Anterior cingulate cortex (tissue), 58 donors: ENCODE results near the gene TOMM5.
A peak's percentile ranks its signal among the peaks of the same experiment; 100 is the strongest.

Source experiments
- DNase-seq, 58 donors: peaks; one replicate each; lab custom pipeline; 2025; lab: John Stamatoyannopoulos, UW

The TOMM5 gene

DNA sequence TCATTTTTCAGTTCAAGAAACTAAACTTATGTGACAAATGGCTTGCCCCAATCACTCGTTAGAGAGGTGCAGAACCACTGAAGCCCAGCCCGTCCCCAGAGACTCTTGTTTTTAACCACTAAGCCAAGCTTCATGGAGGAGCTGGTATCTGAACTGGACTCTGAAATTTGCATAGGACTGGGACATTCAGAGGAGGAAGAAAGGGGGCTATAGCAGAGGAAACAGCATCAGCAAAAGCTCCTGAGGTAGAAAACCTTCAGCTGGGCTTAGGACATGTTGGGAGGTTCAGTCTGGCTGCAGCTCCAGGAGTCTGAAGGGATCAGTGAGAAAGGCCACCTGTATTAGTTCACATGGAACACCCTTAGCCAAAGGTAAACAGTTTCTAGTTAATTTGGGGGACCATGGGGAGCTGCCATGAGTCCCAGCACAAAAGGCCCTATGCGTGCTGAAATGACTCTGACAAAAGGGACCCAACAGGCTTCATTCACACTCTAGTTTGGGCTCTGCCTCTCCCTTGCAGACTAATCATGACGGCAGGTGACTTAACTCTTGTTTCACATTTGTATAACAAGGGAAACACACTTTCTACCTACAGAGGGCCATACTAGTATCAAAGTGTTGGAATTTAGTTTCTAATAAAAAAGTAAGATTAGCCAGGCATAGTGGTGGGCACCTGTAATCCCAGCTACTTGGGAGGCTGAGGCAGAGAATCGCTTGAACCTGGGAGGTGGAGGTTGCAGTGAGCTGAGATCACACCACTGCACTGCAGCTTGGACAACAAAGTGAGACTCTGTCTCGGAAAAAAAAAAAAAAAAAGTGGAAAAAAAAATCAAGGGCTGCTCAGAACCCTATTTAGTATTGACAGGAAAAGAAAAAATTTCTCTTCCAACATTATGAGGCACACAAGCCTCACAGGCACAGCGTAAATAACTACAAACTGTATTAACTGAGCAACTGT, 26.5 kb downstream of the TOMM5 start:
- DNase-seq: no peak

DNA sequence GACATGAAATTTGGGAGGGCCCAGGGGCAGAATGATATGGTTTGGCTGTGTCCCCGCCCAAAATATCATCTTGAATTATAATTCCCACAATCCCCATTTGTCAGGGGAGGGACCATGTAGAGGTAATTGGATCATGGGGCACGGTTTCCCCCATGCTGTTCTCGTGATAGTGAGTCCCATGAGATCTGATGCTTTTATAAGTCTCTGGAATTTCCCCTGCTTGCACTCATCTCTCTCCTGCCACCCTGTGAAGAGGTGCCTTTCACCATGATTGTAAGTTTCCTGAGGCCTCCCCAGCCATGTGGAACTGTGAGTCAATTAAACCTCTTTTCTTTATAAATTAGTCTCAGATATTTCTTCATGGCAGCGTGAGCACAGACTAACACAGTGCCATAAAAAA, 27.5 kb downstream of the TOMM5 start:
- DNase-seq: no peak

DNA sequence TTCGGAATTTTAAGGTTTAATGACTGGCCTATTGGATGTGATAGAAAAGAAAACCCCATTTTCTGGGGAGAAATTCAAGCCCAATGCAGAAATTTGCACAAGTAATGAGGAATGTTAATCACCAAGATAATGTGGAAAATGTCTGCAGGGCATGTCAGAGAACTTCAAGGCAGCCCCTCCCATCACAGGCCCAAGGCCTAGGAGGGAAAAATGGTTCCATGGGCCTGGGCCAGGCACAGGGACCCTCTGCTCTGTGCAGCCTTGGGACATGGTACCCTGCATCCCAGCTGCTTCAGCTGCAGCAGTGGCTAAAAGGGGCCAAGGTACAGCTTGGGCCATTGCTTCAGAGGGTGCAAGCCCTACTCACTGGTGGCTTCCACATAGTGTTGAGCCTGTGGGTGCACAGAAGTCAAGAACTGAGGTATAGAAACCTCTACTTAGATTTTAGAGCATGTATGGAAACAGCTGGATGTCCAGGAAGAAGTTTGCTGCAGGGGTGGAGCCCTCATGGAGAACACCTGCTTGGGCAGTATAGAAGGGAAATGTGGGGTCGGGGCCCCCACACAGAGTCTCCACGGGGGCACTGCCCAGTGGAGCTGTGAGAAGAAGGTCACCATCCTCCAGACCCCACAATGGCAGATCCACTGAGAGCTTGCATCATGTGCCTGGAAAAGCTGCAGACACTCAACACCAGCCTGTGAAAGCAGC, 28.4 kb downstream of the TOMM5 start:
- no peak for DNase-seq

DNA sequence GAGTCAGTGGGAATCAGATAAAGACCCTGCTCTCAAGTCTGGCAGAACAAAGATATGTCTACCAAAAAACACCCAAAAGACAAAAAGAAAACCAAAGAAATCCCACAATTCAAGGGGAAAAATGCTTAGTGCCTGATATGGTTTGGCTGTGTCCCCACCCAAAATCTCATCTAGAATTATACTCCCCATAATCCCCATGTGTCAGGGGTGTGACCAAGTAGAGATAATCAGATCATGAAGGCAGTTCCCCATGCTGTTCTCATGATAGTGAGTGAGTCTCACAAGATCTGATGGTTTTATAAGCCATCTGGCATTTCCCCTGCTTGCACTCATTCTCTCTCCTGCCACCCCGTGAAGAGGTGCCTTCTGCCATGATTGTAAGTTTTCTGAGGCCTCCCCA, 29.6 kb downstream of the TOMM5 start:
- DNase-seq: no peak

DNA sequence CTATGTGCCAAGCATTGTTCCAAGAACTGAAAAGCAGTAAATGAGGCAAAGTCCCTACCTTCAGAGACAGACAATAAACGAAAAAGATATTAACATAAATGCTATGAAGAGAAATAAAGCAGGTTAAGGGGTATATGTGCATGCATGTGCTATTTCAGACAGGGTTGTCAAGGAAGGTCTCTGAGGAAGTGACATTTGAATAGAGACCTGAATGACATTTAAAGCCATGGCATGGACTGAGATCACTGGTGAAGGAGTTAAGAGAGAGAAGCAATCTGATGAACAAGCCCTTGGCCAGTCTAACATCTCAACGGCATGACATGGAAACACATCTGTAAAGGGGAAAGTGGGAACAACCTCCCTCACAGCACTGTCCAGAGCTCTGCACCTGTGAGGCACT, 30.7 kb downstream of the TOMM5 start:
- no peak for DNase-seq

DNA sequence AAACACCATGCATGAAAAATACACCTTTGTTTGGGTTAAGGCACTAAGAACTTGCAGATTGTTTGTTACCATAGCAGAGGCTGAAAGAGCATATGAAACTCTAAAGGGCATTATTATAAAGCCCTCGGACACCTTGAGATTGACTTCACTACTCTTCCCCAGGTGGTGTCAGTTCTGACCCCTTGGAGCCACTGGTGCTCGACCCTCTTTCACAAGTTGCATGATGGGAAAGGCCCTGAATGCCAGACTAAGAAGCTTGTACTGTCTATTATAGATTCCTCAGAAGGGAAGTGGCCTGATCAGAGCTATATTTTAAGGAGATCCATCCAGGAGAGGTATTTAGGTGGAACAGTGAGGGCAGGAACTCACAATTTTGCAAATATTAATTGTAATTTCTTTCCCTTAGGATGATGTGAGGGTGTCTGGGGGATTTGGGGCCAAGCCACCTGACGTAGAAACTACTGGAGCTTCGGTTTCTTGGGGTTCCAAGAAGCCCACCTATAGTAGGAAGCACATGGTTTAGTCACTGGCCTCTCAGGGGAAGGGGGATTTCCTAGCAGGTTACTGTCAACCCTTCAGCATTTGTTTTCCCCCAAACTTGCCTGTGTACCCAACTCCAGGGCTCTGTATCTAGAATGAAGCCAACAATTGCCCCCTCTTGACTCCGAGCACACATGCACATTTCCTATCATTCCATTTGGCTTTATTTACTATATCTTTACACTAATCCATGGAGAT, 32.4 kb downstream of the TOMM5 start:
- no peak for DNase-seq

DNA sequence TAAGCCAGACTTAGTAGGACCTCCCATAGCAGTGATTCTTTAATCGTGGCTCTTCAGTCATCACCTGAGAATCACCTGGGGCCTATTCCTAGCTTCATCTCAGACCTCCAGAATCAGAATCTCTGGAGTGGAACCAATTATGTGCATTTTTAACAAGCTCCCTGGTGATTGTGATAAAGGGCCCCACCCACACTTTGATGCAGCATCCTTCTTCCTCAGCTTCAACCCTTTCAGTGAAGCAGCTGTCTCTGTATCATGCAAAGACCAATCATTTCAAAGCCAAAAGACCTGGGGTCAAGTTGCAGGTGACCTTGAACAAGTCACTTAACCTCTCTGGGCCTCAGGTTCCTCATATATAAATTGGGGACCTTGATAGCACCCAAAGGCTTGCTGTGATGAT, 33.3 kb downstream of the TOMM5 start:
- no peak for DNase-seq

DNA sequence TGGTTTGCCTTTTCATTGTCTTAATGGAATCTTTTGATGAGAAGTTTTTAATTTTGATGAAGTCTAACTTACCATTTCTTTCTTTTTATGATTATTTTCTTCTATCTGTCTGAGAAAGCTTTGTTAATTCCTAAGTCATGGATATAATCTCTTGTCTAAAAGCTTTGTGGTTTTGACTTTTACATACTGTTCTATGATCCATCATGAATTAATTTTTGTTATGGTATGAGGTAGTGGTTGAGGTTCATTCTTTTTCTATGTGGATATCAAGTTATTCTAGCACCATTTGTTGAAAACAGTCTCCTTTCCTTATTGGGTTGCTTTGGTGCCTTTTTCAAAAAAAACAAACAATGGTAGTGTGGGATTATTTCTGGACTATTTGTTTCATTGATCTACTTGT, 36.6 kb downstream of the TOMM5 start:
- no peak for DNase-seq

DNA sequence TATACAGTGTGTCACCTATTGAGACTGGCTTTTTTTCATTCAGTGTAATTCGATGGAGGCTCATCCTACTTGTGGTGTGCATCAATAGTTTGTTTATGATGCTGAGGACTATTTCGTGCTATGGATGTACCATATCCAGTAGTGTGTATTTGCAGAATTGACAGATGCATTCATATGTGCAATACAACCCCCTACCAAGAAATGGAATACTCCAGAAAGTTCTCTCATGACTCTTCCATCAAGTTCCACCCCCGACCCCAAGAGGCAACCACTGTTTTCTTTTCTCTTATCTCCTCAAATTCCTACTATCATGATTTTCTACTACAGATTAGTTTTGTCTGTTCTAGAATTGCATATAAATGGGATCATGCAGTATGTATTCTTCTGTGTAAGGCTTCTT, 38.1 kb downstream of the TOMM5 start:
- no peak for DNase-seq

DNA sequence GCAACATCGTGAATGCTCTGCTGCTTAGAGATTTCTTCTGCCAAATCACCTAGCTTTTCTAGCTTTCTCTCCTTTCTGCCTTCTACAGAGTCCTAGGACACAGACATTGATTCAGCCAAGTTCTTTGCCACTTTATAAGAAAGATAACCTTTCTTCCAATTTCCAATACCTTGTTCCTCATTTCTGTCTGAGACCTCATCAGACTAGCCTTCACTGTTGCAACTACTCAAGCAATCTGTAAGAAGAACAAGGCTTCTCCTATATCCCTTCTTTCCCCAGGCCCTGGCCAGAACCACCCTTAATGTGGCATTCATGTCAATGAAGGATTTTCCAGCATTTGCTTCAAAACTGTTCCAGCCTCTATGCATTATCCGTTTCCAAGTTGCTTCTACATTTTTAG, 40.5 kb downstream of the TOMM5 start:
- DNase-seq: no peak

DNA sequence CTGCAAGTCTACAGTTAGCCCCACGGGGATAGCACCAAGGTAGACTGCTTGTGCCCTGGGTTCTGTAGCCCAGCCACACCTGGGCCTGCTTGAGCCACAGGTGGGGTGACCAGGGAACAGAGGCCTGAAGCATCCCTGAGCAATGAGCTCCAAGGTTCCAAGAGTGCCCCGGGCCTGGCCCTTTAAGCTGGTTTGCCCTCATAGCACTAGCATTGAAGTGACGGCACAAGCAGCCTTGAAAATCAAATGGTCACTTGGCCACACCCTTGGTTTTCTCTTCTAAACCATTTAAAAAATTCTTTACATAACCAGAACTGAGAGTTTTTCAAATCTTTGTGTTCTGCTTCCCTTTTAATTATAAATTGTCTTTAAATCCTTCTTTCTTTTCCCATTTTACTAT, 40.9 kb downstream of the TOMM5 start:
- DNase-seq: no peak

DNA sequence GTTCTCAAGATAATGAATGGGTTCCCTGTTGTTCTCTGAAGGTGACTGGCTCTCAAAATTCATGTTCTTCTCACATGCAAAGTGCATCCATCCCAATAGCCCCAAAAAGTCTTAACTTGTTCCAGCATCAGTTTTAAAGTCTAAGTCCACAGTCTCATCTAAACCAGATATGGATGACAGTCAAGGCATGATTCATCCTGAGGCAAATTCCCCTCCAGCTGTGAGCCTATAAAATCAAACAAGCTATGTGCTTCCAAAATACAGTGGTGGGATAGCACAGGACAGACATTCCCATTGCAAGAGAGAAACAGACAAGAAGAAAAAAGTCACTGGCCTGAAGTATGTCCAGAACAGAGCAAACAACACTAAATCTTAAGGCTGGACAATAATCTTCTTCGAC, 41.6 kb downstream of the TOMM5 start:
- DNase-seq: no peak

DNA sequence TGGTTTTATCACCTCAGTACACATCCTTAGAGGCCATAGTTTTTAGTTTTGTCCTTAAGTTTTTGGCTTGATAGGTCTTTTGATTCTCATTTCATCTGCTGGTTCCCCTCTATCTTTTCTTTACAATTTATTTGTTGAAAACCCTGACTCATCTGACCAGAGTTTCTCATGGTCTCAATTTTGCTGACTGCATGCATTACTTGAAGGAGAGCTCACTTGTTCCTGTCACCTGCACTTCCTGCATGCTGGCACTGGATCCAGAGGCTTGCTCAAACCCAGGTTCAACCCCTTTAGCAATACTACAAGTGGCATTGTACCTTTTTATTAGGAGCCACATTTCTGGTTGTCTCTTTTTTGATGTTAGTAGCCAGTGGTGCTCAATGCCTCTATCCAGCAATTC, 42.9 kb downstream of the TOMM5 start:
- DNase-seq: no peak

DNA sequence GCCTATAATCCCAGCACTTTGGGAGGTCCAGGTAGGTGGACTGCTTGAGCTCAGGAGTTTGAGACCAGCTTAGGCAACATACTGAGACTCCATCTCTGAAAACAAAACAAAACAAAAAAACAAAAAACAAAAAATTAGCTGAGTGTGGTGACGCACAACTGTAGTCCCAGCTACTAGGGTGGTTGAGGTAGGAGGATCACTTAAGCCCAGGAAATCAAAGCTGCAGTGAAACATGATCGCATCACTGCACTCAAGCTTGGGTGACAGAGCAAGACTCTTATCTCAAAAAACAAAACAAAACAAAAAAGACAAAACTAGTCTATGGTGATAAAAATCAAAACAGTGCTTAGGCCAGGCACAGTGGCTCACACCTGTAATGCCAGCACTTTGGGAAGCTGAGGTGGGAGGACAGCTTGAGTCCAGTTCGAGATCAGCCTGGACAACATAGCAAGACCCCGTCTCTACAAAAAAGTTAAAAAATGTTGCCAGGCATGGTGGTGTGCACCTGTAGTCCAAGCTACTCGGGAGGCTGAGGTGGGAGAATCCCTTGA, 45.0 kb downstream of the TOMM5 start:
- DNase-seq: no peak

DNA sequence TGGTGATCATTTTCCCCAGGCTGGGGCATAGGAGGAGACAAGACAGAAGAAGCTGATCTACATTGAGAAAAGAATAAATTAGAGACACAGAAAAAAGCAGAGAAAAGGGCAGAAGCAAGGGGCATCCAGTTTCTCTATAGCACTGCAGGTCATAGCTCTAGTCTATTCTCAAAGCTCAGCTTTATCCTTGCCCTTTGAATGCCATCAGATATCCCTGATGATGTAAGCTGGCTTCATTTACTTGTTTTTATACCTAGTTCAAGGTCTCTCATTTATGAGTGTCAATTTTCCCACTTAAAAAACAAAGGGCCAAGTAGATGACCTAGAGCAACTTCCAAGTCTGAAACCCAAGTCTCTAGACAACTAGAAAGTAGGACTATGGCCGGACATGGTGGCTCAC, 48.9 kb downstream of the TOMM5 start:
- no peak for DNase-seq

DNA sequence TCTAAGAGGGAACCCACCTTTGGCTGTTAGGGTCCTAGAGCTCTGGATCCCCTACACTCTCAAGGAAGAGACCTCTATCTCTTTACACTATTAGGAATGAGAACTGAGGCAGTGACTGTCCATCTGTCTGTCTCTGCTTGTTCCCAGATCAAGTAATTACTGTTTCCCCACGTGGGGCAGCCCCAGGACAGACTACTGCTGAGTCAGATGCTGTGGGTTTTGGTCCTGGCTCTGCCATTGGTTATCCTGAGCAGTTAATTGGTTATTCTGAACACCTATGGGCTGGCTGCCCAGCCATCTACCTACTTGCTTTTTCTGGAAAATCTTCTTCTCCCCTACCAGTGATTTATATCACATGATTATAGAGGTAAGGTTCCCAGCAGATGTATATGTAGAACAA, 49.5 kb downstream of the TOMM5 start:
- DNase-seq: no peak

DNA sequence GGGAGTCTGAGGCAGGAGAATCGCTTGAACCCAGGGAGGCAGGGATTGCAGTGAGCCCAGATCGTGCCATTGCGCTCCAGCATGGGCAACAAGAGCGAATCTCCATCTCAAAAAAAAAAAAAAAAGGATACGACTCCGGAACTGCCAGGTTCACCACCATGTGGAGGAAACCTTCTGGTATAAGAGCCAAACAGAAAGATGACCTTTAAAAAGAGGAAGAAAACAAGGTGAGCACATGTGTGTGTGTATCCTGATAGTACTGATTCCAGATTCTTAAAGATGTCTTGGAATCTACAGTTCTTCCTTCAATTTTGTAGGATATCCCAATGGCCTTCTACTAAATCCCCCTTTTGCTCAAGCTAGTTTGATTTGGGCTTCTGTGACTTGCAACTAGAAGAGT, 49.9 kb downstream of the TOMM5 start:
- DNase-seq: no peak

DNA sequence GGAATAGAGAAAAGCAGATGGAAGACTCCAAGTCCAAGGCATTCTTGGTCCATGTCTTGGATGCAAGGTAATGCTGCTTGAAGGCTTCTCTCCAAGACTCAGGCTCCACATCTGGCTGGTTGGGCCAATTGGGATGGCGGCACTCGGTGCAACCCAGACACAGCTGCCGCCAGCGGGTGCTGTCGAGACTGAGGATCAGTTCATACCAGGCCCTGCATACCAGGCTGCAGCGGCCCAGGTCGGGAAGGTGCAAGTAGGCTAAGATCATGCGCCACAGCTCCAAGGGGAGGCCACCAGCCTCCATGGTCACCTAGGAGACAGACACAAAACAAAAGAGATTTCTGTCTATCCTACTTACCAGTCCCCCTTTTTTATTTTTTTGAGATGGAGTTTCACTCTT, 50.9 kb downstream of the TOMM5 start:
- no peak for DNase-seq

DNA sequence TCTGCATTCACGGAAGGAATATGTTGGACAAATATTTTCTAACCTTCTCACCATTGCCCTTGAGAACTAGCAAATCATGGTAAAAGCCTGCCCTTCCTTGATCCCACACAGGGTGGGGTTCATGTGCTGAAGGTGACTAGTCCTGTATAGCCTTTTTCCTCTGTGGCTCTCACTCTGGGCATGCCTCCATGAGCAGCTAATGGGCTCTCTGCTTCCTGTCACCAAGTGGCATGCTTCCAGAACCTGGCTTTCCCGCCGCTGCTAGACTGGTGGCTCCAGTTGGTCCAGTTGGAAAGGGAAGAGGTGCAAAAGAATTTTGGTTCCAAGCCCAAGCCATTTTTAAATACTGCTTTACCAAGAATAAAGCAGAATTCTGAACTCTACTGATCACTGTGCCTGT, 51.8 kb downstream of the TOMM5 start:
- DNase-seq: peak in 19 of 58 donors; percentile 0 to 50 (median 7)

DNA sequence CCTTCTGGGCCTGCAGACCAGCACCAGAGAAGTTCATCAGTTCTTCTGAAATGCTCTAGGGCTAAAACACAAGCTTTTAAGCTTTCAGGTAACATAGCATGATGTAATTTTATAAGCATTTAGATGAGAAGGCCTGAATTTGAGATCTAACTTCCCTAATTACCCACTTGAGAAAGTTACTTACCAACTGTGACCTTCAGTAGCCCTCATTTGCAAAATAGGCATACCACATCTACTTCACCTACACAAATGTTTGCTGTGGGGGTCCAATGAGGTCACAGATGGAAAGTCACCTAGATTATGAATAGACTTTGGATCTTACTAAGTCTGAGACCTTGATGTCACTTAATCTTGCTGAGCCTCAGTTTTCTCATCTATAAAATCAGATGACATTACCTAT, 52.8 kb downstream of the TOMM5 start:
- DNase-seq: no peak
